Measurements from ENCODE around the gene DMXL1.

DNA sequence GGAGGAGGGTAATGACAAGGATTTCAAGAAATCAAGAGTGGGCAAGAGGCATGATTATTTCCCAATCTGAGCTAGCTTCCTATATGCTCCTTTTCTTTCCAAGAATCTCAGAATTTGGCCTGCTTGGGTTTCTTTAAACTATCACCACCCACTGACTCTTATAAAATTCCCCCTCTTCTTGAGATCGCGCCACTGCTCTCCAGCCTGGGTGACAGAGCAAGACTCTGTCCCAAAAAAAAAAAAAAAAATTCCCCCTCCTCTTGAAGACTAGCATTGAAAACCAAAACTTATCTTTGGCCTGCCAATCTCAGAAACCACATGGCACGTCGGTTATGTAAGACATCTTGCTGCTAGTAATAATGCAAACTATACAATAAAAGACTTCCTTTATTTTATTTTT is 3.4 kb upstream of the DMXL1 start:
- TF ChIP-seq, protein P1, sequence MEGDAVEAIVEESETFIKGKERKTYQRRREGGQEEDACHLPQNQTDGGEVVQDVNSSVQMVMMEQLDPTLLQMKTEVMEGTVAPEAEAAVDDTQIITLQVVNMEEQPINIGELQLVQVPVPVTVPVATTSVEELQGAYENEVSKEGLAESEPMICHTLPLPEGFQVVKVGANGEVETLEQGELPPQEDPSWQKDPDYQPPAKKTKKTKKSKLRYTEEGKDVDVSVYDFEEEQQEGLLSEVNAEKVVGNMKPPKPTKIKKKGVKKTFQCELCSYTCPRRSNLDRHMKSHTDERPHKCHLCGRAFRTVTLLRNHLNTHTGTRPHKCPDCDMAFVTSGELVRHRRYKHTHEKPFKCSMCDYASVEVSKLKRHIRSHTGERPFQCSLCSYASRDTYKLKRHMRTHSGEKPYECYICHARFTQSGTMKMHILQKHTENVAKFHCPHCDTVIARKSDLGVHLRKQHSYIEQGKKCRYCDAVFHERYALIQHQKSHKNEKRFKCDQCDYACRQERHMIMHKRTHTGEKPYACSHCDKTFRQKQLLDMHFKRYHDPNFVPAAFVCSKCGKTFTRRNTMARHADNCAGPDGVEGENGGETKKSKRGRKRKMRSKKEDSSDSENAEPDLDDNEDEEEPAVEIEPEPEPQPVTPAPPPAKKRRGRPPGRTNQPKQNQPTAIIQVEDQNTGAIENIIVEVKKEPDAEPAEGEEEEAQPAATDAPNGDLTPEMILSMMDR (IDR thresholded peaks at IDR 0.05), result no peak
- no peak for TF ChIP-seq POLR2A (IDR thresholded peaks at IDR 0.05)
